Activated CD8-positive, alpha-beta memory T cell treated with anti-CD3 and anti-CD28 coated beads, Interleukin-2, amount 10 ng/mL, durations not matched to agents 7 days and 5 days (primary cell): ENCODE measurements around the gene AIMP1. TPM values are rescaled to one million over a fixed set of nuclear protein-coding genes. Genes with fewer than 3 reads are reported as not detected.

Source experiments
- ATAC-seq: fragments of 150-1000 bp; cut with Tn5 transposase; one replicate; pipeline ENCODE4 v1.10.0; 2021; ENCODE audit warnings: moderate library complexity
- CTCF ChIA-PET: fragments of 350-600 bp; sonication (Branson Sonifier 250); formaldehyde crosslinking; loops from one replicate; lab custom pipeline; 2021; ENCODE audit warnings: antibody characterized with exemption; lab: Charles Lee
- DNase-seq: peaks from one replicate; pipeline ENCODE4 v3.0.0-alpha.2; 2020
- H3K27ac Mint-ChIP-seq: one replicate; pipeline ENCODE4 v1.8.0; 2021; ENCODE audit warnings: mild to moderate bottlenecking, mixed read lengths
- H3K27me3 Mint-ChIP-seq: one replicate; pipeline ENCODE4 v1.8.0; 2021; ENCODE audit warnings: mixed read lengths
- H3K36me3 Mint-ChIP-seq: one replicate; pipeline ENCODE4 v1.8.0; 2021; ENCODE audit warnings: mild to moderate bottlenecking, mixed read lengths
- H3K4me1 Mint-ChIP-seq: one replicate; pipeline ENCODE4 v1.8.0; 2021; ENCODE audit warnings: mixed read lengths
- H3K4me3 Mint-ChIP-seq: one replicate; pipeline ENCODE4 v1.8.0; 2021; ENCODE audit warnings: mild to moderate bottlenecking, moderate library complexity, mixed read lengths
- H3K9me3 Mint-ChIP-seq: one replicate; pipeline ENCODE4 v1.8.0; 2022; ENCODE audit warnings: low read depth, mixed read lengths
- total RNA-seq, 2 experiments: library from RNA; stranded (reverse); gene quantifications; one replicate each; pipeline ENCODE4 v1.2.3, GENCODE V29; 2021

AIMP1 gene
- total RNA-seq, 2 experiments from 2014 or later, result 44.2 to 53.9 TPM

DNA sequence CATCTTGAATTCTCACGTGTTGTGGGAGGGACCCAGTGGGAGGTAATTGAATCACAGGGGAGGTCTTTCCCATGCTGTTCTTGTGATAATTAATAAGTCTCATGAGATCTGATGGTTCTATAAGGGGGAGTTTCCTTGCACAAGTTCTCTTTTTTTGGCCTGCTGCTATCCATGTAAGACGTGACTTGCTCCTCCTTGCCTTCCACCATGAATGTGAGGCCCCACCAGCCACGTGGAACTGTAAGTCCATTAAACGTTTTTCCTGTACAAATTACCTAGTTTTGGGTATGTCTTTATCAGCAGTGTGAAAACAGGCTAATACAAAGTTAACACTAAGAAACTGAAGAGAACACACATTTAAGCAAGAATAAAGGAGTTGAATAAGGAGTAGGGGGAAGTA, 16.4 kb upstream of the AIMP1 start:
- no peaks in the 10 kb centered on the region for H3K9me3 Mint-ChIP-seq
- CTCF ChIA-PET, result no interaction called here
- peaks cover 21% of the 10 kb centered on the region for H3K36me3 Mint-ChIP-seq
- no peak for DNase-seq
- no peak overlapping the region for H3K27ac Mint-ChIP-seq
- ATAC-seq, result no peak
- no peaks in the 10 kb centered on the region for H3K27me3 Mint-ChIP-seq
- H3K4me3 Mint-ChIP-seq, result no peak overlapping the region
- H3K4me1 Mint-ChIP-seq, result no peaks in the 10 kb centered on the region

DNA sequence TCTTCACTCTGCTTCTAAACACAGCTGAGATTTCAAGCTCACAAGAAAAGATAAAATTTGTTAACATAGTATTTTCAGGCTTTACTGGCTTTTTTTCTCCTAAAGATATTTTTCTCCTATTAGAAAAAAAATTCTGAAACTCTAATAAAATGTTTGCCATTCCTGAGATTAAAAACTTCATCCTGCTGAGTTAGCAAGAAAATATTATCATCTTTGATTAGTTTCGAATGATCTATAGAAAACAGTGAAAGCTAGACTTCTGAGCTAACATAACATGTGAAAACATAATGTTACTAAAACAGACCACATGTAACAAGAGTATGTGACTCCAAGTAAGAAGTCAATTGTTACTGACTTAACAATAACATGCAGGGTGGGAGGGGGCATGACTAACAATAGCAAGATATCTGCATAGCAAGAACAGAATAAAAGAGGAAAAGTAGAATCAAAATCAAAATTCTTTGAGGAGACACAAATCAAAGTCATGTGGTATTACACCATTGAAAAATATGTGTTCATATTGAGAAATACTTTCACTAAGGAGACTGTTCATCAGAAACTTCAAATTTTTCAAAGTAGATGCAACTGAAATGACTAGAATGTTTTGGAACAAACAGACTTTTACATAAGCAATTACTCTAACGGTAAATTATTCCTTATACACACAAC, 14.8 kb upstream of the AIMP1 start:
- Mint-ChIP-seq H3K27ac (no peak overlapping the region), H3K9me3 (no peaks in the 10 kb centered on the region), H3K4me1 (no peaks in the 10 kb centered on the region), H3K36me3 (peaks cover 23% of the 10 kb centered on the region), H3K4me3 (no peak overlapping the region), H3K27me3 (no peaks in the 10 kb centered on the region)
- DNase-seq (no peak), ATAC-seq (no peak)
- CTCF ChIA-PET, result no interaction called here

DNA sequence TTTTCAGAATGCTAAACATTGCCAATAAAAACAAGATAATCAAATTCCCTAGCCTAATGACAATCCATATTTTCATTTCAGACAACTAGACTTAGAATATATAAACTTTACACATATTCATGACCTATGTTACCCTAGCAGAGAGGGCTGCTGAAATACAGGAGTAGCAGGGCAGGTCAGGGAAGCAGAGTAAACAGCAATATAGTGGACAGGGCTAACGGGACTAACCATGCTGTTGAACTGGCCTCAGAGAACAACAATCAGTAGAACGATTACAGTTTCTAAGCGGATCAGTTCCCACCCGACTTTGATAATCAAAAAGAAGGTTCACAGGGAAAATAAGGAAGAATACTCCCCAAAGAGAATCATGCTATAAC, 14.3 kb upstream of the AIMP1 start:
- H3K27me3 Mint-ChIP-seq, result no peaks in the 10 kb centered on the region
- H3K9me3 Mint-ChIP-seq, result no peaks in the 10 kb centered on the region
- peaks cover 27% of the 10 kb centered on the region for H3K36me3 Mint-ChIP-seq

DNA sequence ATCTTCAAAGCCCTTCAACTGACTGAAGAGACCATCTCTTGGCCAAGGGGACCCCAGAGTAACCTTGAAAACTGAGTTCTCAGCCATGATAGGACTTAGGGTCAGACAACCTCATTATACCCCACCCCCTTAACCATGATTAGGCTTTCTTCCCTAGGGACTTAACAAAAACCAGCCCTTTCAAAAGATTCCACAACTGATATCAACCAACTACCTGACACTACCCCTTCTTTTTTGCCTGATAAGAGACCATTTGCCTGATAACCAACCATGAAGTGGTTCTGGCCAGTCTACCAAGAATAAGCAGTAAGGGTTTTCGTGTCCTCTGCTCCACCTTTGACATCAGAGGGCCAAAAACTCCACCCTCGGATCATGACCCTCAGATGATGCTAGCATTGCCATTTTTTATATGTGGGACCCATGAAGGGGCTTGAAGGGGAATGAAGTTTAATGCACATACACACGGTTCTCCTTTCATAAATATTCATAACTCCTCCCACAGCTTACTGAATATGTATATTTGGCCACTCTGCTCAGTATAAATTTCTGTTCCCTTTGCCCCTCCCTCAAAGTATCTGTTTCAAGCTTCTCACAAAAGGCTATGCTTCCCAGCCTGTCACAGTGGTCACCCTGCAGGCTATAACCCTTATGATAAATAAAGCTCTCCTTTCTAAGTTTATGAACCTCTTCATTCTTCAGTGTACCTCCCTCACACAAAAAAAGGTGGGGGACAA, 12.6 kb upstream of the AIMP1 start:
- DNase-seq (no peak), ATAC-seq (no peak)
- no peaks in the 10 kb centered on the region for H3K9me3 Mint-ChIP-seq
- no peak overlapping the region for H3K27ac Mint-ChIP-seq
- CTCF ChIA-PET, result no interaction called here
- no peaks in the 10 kb centered on the region for H3K27me3 Mint-ChIP-seq
- H3K4me3 Mint-ChIP-seq, result no peak overlapping the region
- peaks cover 28% of the 10 kb centered on the region for H3K36me3 Mint-ChIP-seq
- no peaks in the 10 kb centered on the region for H3K4me1 Mint-ChIP-seq

More for the DNA sequence above, 14.3 kb upstream of the AIMP1 start:
- no peaks in the 10 kb centered on the region for H3K4me1 Mint-ChIP-seq
- H3K4me3 Mint-ChIP-seq, result no peak overlapping the region
- H3K27ac Mint-ChIP-seq, result no peak overlapping the region
- CTCF ChIA-PET, result interaction anchor here (0.8 kb wide), 1 partner anchor 9 kb away, joined by 3 read pairs; no protein-coding TSS in a partner anchor
- ATAC-seq (no peak), DNase-seq (no peak)

DNA sequence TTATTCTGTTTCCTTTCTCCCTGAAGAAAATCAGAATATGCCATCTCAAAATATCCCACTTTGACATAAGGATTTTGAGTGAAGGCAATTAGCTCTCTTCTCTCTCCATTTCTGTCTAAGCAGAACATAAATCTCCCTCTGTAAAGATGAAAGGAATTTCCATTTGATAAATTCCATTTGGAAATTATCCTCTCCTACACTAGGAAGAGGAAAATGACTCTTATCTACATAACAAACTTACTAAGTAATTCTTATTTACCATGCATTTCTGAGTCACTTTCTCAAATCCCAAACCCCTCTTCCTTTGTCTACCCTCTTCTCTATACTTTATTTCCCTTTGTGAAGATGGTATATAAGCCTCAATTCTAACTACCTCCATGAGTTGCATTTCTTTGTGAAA, 11.7 kb upstream of the AIMP1 start:
- H3K4me3 Mint-ChIP-seq, result no peak overlapping the region
- H3K9me3 Mint-ChIP-seq, result no peaks in the 10 kb centered on the region
- no peak for DNase-seq
- peaks cover 28% of the 10 kb centered on the region for H3K36me3 Mint-ChIP-seq
- no peak for ATAC-seq
- no peaks in the 10 kb centered on the region for H3K4me1 Mint-ChIP-seq
- CTCF ChIA-PET, result no interaction called here
- H3K27ac Mint-ChIP-seq, result no peak overlapping the region
- no peaks in the 10 kb centered on the region for H3K27me3 Mint-ChIP-seq

DNA sequence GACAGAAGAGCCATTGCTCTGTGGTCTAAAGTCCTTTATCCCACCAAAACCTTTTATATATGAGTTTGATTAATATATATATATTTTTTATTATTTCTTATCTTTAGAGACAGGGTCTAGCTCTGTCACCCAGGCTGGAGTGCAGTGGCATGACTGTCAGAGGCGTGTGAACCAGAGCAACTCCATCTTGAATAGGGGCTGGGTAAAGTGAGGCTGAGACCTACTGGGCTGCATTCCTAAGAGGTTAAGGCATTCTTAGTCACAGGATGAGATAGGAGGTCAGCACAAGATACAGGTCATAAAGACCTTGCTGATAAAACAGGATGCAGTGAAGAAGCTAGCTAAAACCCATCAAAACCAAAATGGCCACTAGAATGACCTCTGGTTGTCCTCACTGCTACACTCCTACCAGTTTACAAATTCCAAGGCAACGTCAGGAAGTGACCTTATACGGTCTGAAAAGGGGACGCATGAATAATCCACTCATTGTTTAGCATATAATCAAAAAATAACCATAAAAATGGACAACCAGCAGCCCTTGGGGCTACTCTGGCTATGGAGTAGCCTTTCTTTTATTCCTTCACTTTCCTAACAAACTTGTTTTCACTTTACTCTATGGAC, 10.8 kb upstream of the AIMP1 start:
- no peak for ATAC-seq
- no peak for DNase-seq
- Mint-ChIP-seq H3K4me3 (no peak overlapping the region), H3K9me3 (no peaks in the 10 kb centered on the region), H3K36me3 (peaks cover 24% of the 10 kb centered on the region), H3K27me3 (no peaks in the 10 kb centered on the region), H3K27ac (no peak overlapping the region), H3K4me1 (peaks cover 1% of the 10 kb centered on the region)
- CTCF ChIA-PET, result no interaction called here

DNA sequence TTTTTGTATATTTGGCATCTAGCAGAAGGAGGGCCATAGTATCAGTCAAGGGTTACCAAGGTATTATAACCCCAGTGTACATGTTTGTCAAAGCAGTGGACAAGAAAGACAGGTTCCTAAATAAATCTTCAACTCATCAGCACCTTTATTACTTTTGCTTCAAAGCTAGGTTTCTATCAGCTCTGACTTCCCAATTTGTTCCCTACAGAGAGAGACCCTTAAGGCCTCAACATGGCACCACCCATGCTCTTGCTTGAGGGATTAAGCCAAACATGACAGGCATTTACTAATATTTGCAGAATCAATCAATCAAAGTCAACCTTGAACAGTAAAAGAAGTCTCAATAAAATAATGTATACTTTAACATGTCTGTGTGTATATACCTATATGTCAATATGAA, 9.8 kb upstream of the AIMP1 start:
- CTCF ChIA-PET, result no interaction called here

DNA sequence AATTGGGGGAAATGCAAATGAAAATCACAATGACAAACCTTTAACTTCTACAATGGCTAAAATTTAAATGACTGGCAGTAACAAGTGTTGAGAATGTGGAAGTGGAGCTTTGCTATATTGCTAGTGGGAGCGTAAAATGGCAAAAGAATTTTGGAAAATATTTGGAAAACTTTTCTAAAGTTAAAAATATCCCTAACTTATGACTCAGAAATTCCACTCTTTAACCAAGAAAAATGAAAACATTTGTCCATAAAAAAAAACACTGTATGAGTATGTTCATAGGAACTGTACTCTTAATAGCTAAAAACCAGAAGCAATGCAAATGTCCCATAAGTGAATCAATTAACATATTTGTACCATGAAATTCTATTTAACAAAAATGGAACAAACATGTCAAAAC, 4.0 kb upstream of the AIMP1 start:
- Mint-ChIP-seq H3K27me3 (no peaks in the 10 kb centered on the region), H3K4me1 (peaks cover 25% of the 10 kb centered on the region), H3K27ac (no peak overlapping the region), H3K9me3 (no peaks in the 10 kb centered on the region), H3K4me3 (no peak overlapping the region), H3K36me3 (peaks cover 3% of the 10 kb centered on the region)
- CTCF ChIA-PET, result no interaction called here
- ATAC-seq, result no peak
- DNase-seq, result no peak

More for the DNA sequence above, 9.8 kb upstream of the AIMP1 start:
- Mint-ChIP-seq H3K4me3 (no peak overlapping the region), H3K36me3 (peaks cover 22% of the 10 kb centered on the region), H3K27ac (no peak overlapping the region), H3K27me3 (no peaks in the 10 kb centered on the region), H3K4me1 (peaks cover 2% of the 10 kb centered on the region), H3K9me3 (no peaks in the 10 kb centered on the region)
- no peak for DNase-seq
- ATAC-seq, result no peak

DNA sequence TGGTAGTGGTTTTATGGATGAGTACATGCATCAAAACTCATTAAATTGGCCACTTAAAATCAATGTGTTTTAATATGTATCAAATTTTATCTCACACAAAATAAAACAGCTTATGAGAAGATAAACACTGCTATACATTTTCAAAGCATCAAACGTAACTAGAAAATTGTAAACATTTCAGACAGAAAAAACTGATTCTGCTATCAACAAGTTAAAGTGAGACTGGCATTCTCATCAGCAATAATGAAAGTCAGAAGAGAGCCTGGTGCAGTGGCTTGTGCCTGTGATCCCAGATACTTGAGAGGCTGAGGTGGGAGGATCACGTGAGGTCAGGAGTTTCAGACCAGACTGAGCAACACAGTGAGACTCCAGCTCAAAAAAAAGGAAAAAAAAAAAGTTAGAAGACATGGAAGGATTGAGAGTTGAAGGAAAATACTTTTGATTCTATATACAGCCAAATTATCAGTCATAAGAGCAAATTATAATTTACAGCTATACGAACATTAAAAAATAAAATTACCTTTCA, 3.3 kb upstream of the AIMP1 start:
- no peak overlapping the region for H3K4me3 Mint-ChIP-seq
- CTCF ChIA-PET, result no interaction called here

DNA sequence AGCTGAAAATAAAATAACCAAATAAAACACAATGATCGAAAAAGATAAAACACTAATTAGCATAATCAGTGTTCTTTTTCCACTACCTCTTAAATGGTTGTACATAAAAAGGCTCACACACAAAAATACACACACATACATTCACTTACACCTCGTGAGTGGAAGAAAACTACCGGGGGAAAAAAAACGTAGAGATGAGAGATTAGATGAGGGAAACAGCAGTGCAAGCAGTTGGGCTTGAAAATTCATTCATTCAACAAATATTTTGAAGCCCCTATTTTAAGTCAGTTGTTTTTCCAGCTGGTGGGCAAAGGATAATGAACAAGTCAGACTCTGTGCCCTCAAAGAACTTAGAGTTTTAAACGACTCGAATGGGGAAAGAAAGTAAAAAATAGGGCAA, 1.4 kb upstream of the AIMP1 start:
- Mint-ChIP-seq H3K9me3 (no peaks in the 10 kb centered on the region), H3K4me1 (peaks cover 29% of the 10 kb centered on the region), H3K27ac (no peak overlapping the region), H3K4me3 (no peak overlapping the region), H3K27me3 (no peaks in the 10 kb centered on the region), H3K36me3 (peaks cover 4% of the 10 kb centered on the region)
- CTCF ChIA-PET, result interaction anchor here (0.9 kb wide), 1 partner anchor 49 kb away, joined by 4 read pairs; no protein-coding TSS in a partner anchor
- no peak for ATAC-seq
- no peak for DNase-seq

More for the DNA sequence above, 3.3 kb upstream of the AIMP1 start:
- peaks cover 3% of the 10 kb centered on the region for H3K36me3 Mint-ChIP-seq
- ATAC-seq (no peak), DNase-seq (no peak)
- H3K27ac Mint-ChIP-seq, result peak overlapping the region; percentile 63
- H3K9me3 Mint-ChIP-seq, result no peaks in the 10 kb centered on the region
- no peaks in the 10 kb centered on the region for H3K27me3 Mint-ChIP-seq
- peaks cover 25% of the 10 kb centered on the region for H3K4me1 Mint-ChIP-seq

DNA sequence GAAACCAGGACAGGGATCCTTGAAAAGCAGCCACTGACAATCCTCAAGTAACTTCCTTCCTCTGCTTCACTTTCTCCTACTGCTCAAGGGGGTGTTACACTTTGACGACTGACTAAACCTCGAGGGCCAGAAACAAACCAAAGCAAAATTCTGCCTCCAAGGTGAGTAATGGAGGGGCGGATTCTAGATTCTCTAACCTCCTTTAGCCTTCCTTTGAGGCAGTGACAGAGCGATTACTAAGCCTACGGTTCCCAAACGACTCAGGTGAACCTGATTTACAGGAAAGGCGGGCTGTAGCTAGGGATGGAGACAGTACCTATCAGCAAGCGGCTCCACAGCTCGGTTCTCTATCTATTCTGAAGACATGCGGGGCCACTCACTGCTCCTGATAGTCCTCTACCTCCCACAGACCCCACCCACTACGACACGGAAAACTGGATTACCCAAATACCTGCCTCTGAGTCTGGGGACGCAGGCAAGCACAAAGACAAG, 828 bp upstream of the AIMP1 start:
- ATAC-seq (peak; percentile 25), DNase-seq (no peak)
- H3K9me3 Mint-ChIP-seq, result peaks cover 4% of the 10 kb centered on the region
- no peaks in the 10 kb centered on the region for H3K27me3 Mint-ChIP-seq
- no peak overlapping the region for H3K27ac Mint-ChIP-seq
- CTCF ChIA-PET, result interaction anchor here (0.9 to 1.9 kb wide), 3 partner anchors 13 to 49 kb away, joined by 4 to 6 read pairs (median 4); no protein-coding TSS in a partner anchor
- no peak overlapping the region for H3K4me3 Mint-ChIP-seq
- peaks cover 28% of the 10 kb centered on the region for H3K4me1 Mint-ChIP-seq
- peaks cover 9% of the 10 kb centered on the region for H3K36me3 Mint-ChIP-seq

DNA sequence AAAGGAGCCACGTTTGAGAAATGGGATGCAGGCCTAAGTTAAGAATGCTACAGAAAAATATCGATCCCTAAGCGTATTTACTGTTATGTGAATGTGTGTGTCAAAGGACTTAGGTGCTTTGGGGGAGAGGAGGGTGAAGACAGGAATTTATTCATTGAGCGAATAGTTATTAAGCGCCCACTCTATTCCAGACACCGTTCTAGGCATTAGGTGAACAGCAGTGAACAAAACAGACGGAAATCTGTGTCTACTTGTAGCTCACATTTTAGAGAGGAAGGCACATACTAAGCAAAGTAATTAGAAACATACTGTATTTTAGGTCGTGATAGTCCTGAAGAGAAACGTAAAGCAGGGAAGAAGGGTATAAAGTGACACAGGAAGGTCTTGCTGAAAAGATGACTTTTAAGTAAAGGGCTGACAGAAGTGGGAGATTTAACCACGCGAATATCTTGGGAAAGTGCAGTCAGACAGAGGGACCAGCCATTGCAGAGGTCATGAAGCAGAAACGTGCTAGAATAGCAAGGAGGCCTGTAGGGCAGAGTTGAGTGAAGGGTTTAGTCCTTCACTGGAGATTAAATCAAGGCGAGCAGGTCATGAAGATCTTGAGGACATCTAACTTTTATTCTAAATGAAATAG, 541 bp downstream of the AIMP1 start:
- Mint-ChIP-seq H3K27me3 (no peaks in the 10 kb centered on the region), H3K9me3 (peaks cover 5% of the 10 kb centered on the region), H3K4me3 (no peak overlapping the region), H3K4me1 (peaks cover 29% of the 10 kb centered on the region), H3K36me3 (peaks cover 19% of the 10 kb centered on the region), H3K27ac (no peak overlapping the region)
- DNase-seq (no peak), ATAC-seq (no peak)
- CTCF ChIA-PET, result interaction anchor here (1.9 kb wide), 1 partner anchor 11 kb away, joined by 6 read pairs; no protein-coding TSS in a partner anchor

DNA sequence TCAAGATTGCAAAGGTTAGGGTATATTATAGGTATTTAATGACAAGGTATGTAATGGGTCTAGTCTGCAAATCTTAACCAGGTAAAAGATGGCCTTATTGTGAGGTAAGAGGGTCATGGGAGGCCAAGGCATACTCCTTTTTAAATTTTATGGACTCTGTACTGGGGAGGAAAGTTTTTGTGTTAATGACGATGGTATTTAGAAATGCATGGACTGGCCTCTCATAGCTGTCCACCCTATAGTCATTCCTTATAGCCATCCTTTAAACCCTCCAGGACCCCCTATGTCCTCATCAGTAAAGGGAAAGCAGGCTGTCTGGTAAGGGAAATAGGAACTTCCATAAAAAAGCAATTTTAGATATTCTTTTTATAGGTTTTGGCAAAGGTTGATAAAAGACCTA, 1.5 kb downstream of the AIMP1 start:
- Mint-ChIP-seq H3K9me3 (peaks cover 5% of the 10 kb centered on the region), H3K27me3 (no peaks in the 10 kb centered on the region), H3K4me3 (no peak overlapping the region), H3K27ac (no peak overlapping the region), H3K36me3 (peaks cover 22% of the 10 kb centered on the region), H3K4me1 (peaks cover 29% of the 10 kb centered on the region)
- DNase-seq (no peak), ATAC-seq (no peak)
- CTCF ChIA-PET, result no interaction called here
